Transverse colon (tissue), 3 donors: Measurements from ENCODE around the gene BTG3.

Experiments
- POLR2A ChIP-seq: fragments of 450-650 bp; IDR thresholded peaks from one replicate; pipeline ENCODE4 v1.6.1; 2016; ENCODE audit warnings: antibody characterized with exemption, mild to moderate bottlenecking, moderate library complexity
- TF ChIP-seq, protein P1 (sequence below), 5 experiments: fragments of 200-600 bp in 3 of 5; fragments of 450-650 bp in 2 of 5; sonication (generic) in 3 of 5; IDR thresholded peaks; 1 replicate in 2 of 5; 2 replicates in 3 of 5; pipeline ENCODE4 v1.5.1; 2016 to 2017; ENCODE audit warnings: antibody characterized with exemption in 5 of 5, inconsistent platforms in 3 of 5, mild to moderate bottlenecking in 2 of 5, moderate library complexity in 1 of 5

DNA sequence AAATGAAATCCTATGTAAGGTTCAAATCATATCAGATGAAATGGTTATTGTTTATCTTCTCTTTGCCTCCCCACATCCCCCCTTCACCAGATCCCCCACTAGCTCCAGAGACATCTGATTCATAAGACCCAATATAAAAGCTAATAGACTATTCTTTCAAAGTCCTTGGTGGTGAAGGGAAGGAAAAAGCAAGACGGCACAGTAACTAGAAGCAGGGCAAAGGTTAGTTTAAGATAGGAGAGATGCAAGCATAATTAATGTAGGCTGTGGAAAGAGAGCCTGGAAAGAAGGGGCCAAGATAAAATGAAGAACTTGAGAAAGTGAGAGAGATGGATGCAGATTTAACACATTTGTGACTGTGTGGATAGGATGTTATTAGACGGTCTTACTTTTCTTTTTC lies 33.8 kb downstream of the BTG3 start:
- TF ChIP-seq, protein P1, sequence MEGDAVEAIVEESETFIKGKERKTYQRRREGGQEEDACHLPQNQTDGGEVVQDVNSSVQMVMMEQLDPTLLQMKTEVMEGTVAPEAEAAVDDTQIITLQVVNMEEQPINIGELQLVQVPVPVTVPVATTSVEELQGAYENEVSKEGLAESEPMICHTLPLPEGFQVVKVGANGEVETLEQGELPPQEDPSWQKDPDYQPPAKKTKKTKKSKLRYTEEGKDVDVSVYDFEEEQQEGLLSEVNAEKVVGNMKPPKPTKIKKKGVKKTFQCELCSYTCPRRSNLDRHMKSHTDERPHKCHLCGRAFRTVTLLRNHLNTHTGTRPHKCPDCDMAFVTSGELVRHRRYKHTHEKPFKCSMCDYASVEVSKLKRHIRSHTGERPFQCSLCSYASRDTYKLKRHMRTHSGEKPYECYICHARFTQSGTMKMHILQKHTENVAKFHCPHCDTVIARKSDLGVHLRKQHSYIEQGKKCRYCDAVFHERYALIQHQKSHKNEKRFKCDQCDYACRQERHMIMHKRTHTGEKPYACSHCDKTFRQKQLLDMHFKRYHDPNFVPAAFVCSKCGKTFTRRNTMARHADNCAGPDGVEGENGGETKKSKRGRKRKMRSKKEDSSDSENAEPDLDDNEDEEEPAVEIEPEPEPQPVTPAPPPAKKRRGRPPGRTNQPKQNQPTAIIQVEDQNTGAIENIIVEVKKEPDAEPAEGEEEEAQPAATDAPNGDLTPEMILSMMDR (IDR thresholded peaks at IDR 0.05) = no peak
- TF ChIP-seq POLR2A = no peak
